Measurements from ENCODE around the gene TFCP2L1. TPM values are rescaled to one million over a fixed set of nuclear protein-coding genes. Genes with fewer than 3 reads are reported as not detected.
A peak's percentile ranks its signal among the peaks of the same experiment; 100 is the strongest.

Gene TFCP2L1
- total RNA-seq, 1 experiment from 2014 or later = 1.8 TPM

- Histone ChIP-seq H4K8ac (replicated peaks; ENCODE audit: insufficient read length, low read depth, low read length) (no peak overlapping the region), H3K27me3 (ENCODE audit: insufficient read depth, low read length) (no peaks in the 10 kb centered on the region), H3K56ac (ENCODE audit: insufficient read length, low read depth, low read length) (no peak overlapping the region), H2BK15ac (ENCODE audit: low read depth, low read length) (no peak overlapping the region), H2BK120ac (ENCODE audit: low read depth, low read length, poor library complexity, severe bottlenecking) (no peak overlapping the region), H2BK5ac (ENCODE audit: insufficient read length, low read length) (no peak overlapping the region), H2AFZ (ENCODE audit: low read length) (no peak overlapping the region), H3K9me3 (ENCODE audit: control insufficient read depth, low read depth, low read length) (no peaks in the 10 kb centered on the region), H3K79me2 (ENCODE audit: insufficient read depth, low read length) (no peaks in the 10 kb centered on the region), H2BK12ac (ENCODE audit: insufficient read length, low read depth, low read length) (no peak overlapping the region), H3K4ac (ENCODE audit: low read depth, low read length) (no peak overlapping the region), H3K23ac (ENCODE audit: insufficient read length, low read depth, low read length) (no peak overlapping the region), H3K4me2 (ENCODE audit: insufficient read depth, insufficient read length, low read length) (no peak overlapping the region), H3K79me1 (ENCODE audit: insufficient read depth, low read depth, low read length, poor library complexity, severe bottlenecking) (no peaks in the 10 kb centered on the region), H3K4me1 (ENCODE audit: insufficient read depth, low read length) (no peaks in the 10 kb centered on the region), H3K27ac (ENCODE audit: insufficient read length, low read depth, low read length) (no peak overlapping the region), H2AK5ac (ENCODE audit: insufficient read length, low read length) (no peak overlapping the region), H2BK20ac (ENCODE audit: low read depth, low read length, poor library complexity, severe bottlenecking) (no peak overlapping the region), H3T11ph (ENCODE audit: low read length) (no peak overlapping the region), H3K9ac (ENCODE audit: extremely low read depth, insufficient read length, low read length) (no peak overlapping the region), H4K5ac (ENCODE audit: insufficient read length, low read depth, low read length) (no peak overlapping the region), H4K91ac (ENCODE audit: insufficient read length, low read depth, low read length) (no peak overlapping the region), H3K18ac (ENCODE audit: insufficient read length, low read depth, low read length) (no peak overlapping the region), H3K23me2 (ENCODE audit: insufficient read length, low read depth, low read length, poor library complexity, severe bottlenecking) (no peaks in the 10 kb centered on the region), H4K20me1 (ENCODE audit: control insufficient read depth, insufficient read depth, insufficient read length) (no peaks in the 10 kb centered on the region), H3K14ac (ENCODE audit: insufficient read depth, low read length) (no peak overlapping the region)
- TF ChIP-seq CTCF (conservative IDR thresholded peaks at IDR 0.05) = no peak
- no peak for DNase-seq
- H3K4me1 Mint-ChIP-seq = peaks cover 2 to 4% of the 10 kb centered on the region in 2 experiments; a peak in 3 of 4 replicates
- no peaks in the 10 kb centered on the region; a peak in 1 of 5 replicates for H3K9me3 Mint-ChIP-seq
- H3K27ac Mint-ChIP-seq = peak overlapping the region in 1 of 3 experiments; percentile 7; a peak in 3 of 7 replicates
- WGBS (ENCODE audit: extremely low coverage, insufficient read length, low lambda C conversion rate) = no CpG with 5 or more reads among the region's 13 CpGs
- H3K4me3 Mint-ChIP-seq = no peak overlapping the region
- peaks cover 2% of the 10 kb centered on the region for H3K27me3 Mint-ChIP-seq (ENCODE audit: low read depth)
- H3K36me3 Mint-ChIP-seq (ENCODE audit: insufficient read depth in 1 of 3, low read depth in 3 of 3) = no peaks in the 10 kb centered on the region
Measured at GRCh38 chr2:121236101-121236640, 48.8 kb downstream of the TFCP2L1 start.

Measured in H9 (cell line).